OCI-LY7 (cell line): Measurements from ENCODE around the gene TGFBR1. TPM values are rescaled to one million over a fixed set of nuclear protein-coding genes. Genes with fewer than 3 reads are reported as not detected.

ENCODE experiments used
- BruUV-seq: library from RNA; stranded (reverse); fragments of 400-500 nt; replicated peaks from 2 replicates; lab custom pipeline; 2021; lab: Mats Ljungman, UMichigan
- CTCF ChIA-PET: fragments of 300-600 bp; sonication (Branson Sonifier 250); formaldehyde crosslinking; loops from one replicate; lab custom pipeline; 2022; ENCODE audit warnings: antibody characterized with exemption; ENCODE audit not compliant: unreplicated experiment; lab: Charles Lee
- POLR2A ChIA-PET: fragments of 300-600 bp; sonication (Branson Sonifier 250); formaldehyde crosslinking; loops from one replicate; lab custom pipeline; 2022; ENCODE audit warnings: antibody characterized with exemption; lab: Charles Lee
- DNase-seq: peaks from one replicate; pipeline ENCODE4 v3.0.0-alpha.2; 2015; ENCODE audit warnings: low spot score
- H2AFZ ChIP-seq: fragments of 200-600 bp; sonication (generic), shearing (Covaris generic); 2 replicates; pipeline ENCODE4 v1.6.1; 2014; ENCODE audit warnings: mild to moderate bottlenecking, antibody characterized with exemption, low read length, moderate library complexity
- H3K27ac ChIP-seq: fragments of 200-600 bp; sonication (generic); 2 replicates; pipeline ENCODE4 v1.5.1; 2014; ENCODE audit warnings: mixed run types, low read depth, mild to moderate bottlenecking, moderate library complexity, low read length, inconsistent platforms; ENCODE audit not compliant: poor library complexity, severe bottlenecking
- H3K36me3 ChIP-seq: fragments of 200-600 bp; sonication (generic); 2 replicates; pipeline ENCODE4 v1.6.1; 2014; ENCODE audit warnings: mild to moderate bottlenecking, antibody characterized with exemption, low read length, moderate library complexity, mixed read lengths; ENCODE audit not compliant: insufficient read depth
- H3K4me1 ChIP-seq: fragments of 200-600 bp; sonication (generic); 2 replicates; pipeline ENCODE4 v1.5.1; 2014; ENCODE audit warnings: mild to moderate bottlenecking, low read length; ENCODE audit not compliant: insufficient read depth, poor library complexity, severe bottlenecking
- H3K4me2 ChIP-seq: fragments of 200-600 bp; sonication (generic); 2 replicates; pipeline ENCODE4 v1.6.1; 2014; ENCODE audit warnings: mild to moderate bottlenecking, low read length
- H3K4me3 ChIP-seq: fragments of 200-600 bp; sonication (generic); 2 replicates; pipeline ENCODE4 v1.5.1; 2014; ENCODE audit warnings: mild to moderate bottlenecking, low read depth, low read length; ENCODE audit not compliant: poor library complexity, severe bottlenecking
- H3K79me2 ChIP-seq: fragments of 200-600 bp; sonication (generic); 2 replicates; pipeline ENCODE4 v1.6.1; 2016; ENCODE audit warnings: low read depth, mild to moderate bottlenecking, low read length, moderate library complexity, mixed read lengths; ENCODE audit not compliant: insufficient read depth
- H3K9me2 ChIP-seq: fragments of 200-600 bp; sonication (generic); 2 replicates; pipeline ENCODE4 v1.6.1; 2016; ENCODE audit warnings: mild to moderate bottlenecking, low read length, mixed read lengths; ENCODE audit not compliant: insufficient read depth
- H3K9me3 ChIP-seq: fragments of 200-600 bp; sonication (generic); 2 replicates; pipeline ENCODE4 v1.6.1; 2014; ENCODE audit warnings: mild to moderate bottlenecking, mixed run types, low read length, mixed read lengths
- H4K20me1 ChIP-seq: fragments of 200-600 bp; sonication (generic); 2 replicates; pipeline ENCODE4 v1.6.1; 2014; ENCODE audit warnings: mild to moderate bottlenecking, antibody characterized with exemption, low read length, moderate library complexity, mixed read lengths; ENCODE audit not compliant: insufficient read depth
- EZH2phosphoT487 ChIP-seq: fragments of 200-600 bp; sonication (generic); IDR thresholded peaks from 2 replicates; pipeline ENCODE4 v1.6.1; 2018; ENCODE audit warnings: low read depth, borderline replicate concordance, mild to moderate bottlenecking, mixed run types, antibody characterized with exemption, low read length, moderate library complexity, mixed read lengths
- intact Hi-C: fragments of 100-400 bp; cut with micrococcal nuclease; formaldehyde crosslinking; loops from one replicate; pipeline ENCODE4 v1.10.0; 2022; ENCODE audit not compliant: unreplicated experiment
- total RNA-seq, 2 experiments: library from RNA; depleted of rRNA in 1 of 2; stranded (reverse); fragments of >200 nt in 1 of 2; shearing (Covaris generic) in 1 of 2; gene quantifications; 2 replicates each; pipeline ENCODE4 v1.2.3, GENCODE V29; 2014 to 2022
- TF ChIP-seq, protein P1 (sequence below): fragments of 200-600 bp; sonication (generic); conservative IDR thresholded peaks from 2 replicates; pipeline ENCODE4 v1.5.1; 2014; ENCODE audit warnings: mild to moderate bottlenecking, antibody characterized with exemption, low read length, moderate library complexity, mixed read lengths

Gene TGFBR1
- total RNA-seq, 2 experiments from 2014 or later = 13.6 to 36.7 TPM

DNA sequence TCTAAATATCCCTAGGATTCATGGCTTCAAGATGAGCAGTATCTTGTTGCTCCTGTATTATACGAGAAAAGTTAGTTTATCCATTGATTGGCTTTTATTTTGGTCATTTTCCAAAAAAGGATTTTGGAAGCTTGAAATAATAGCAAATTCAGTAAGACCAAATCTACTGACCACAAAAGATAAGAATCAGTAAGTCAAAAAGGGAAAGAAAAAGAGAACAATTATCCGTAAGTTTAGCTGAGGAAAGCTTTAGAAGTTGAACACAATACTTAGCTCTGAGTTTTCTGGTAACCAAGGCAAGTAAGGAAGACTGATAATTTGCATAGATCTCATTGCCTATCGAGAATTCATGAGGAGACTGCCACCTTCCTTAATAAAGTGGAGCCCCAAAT lies 9.1 kb downstream of the TGFBR1 start:
- POLR2A ChIA-PET = interaction anchor here (0.6 to 2.6 kb wide), 8 partner anchors 8 to 1220 kb away, joined by 3 to 16 read pairs (median 4); partner anchors contain the start of gene TGFBR1
- peaks cover 94% of the 10 kb centered on the region for H3K4me1 ChIP-seq
- intact Hi-C loops = loop anchor here (10.0 kb wide), 1 partner anchor 981 kb away; the partner anchor contains the start of genes ERP44 and INVS
- peaks cover 96% of the 10 kb centered on the region for H3K79me2 ChIP-seq
- H3K4me2 ChIP-seq = peak overlapping the region; percentile 72
- CTCF ChIA-PET = no interaction called here
- peak overlapping the region; percentile 77 for H3K27ac ChIP-seq
- H3K4me3 ChIP-seq = no peak overlapping the region
- H2AFZ ChIP-seq = no peak overlapping the region
- TF ChIP-seq, protein P1, sequence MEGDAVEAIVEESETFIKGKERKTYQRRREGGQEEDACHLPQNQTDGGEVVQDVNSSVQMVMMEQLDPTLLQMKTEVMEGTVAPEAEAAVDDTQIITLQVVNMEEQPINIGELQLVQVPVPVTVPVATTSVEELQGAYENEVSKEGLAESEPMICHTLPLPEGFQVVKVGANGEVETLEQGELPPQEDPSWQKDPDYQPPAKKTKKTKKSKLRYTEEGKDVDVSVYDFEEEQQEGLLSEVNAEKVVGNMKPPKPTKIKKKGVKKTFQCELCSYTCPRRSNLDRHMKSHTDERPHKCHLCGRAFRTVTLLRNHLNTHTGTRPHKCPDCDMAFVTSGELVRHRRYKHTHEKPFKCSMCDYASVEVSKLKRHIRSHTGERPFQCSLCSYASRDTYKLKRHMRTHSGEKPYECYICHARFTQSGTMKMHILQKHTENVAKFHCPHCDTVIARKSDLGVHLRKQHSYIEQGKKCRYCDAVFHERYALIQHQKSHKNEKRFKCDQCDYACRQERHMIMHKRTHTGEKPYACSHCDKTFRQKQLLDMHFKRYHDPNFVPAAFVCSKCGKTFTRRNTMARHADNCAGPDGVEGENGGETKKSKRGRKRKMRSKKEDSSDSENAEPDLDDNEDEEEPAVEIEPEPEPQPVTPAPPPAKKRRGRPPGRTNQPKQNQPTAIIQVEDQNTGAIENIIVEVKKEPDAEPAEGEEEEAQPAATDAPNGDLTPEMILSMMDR = no peak
- no peak for TF ChIP-seq EZH2phosphoT487
- no TSS peak for BruUV-seq
- H3K9me3 ChIP-seq = peaks cover 6% of the 10 kb centered on the region; the same call in 1 of the 2 replicates
- H4K20me1 ChIP-seq = no peaks in the 10 kb centered on the region
- DNase-seq = no peak
- peaks cover 26% of the 10 kb centered on the region; the same call in 1 of the 2 replicates for H3K36me3 ChIP-seq
- no peaks in the 10 kb centered on the region for H3K9me2 ChIP-seq

DNA sequence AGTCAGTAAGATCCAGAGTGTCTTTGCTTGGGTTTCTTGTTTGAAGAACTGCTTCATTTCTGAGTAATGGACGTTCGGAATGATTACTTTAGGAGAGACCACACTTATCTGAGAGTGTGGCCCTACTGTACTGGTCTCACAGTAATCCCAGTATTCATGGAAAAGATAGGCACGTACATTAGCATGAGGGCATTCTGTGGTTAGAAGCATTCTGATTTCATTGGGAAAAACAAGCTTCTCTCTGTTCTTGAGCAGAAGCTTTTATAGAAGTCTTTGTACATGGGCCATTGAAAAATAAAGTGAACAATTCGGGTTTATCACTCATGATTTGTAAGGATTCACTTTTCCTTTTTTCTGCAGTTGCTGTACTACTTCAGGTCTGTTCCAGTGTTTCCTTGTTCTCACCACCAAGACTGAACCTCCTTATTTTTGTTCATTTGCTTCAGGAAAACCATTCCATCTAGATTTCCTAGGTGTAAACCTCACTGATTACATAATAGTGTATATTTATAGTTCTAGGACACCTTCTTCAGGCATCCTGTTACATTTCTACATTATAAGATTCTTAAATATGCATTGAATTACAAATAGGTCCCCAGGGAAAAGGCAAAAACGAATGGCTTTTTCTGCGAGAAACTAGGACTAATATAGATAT lies 10.1 kb downstream of the TGFBR1 start:
- Histone ChIP-seq H3K36me3 (peaks cover 24% of the 10 kb centered on the region; the same call in 1 of the 2 replicates), H3K9me3 (peaks cover 6% of the 10 kb centered on the region; the same call in 1 of the 2 replicates), H4K20me1 (no peaks in the 10 kb centered on the region), H2AFZ (no peak overlapping the region), H3K4me2 (peak overlapping the region; percentile 72; the same call in 1 of the 2 replicates), H3K79me2 (peaks cover 87% of the 10 kb centered on the region), H3K27ac (peak overlapping the region; percentile 5), H3K4me1 (peaks cover 94% of the 10 kb centered on the region), H3K9me2 (no peaks in the 10 kb centered on the region), H3K4me3 (no peak overlapping the region)
- no TSS peak for BruUV-seq
- TF ChIP-seq EZH2phosphoT487 = no peak
- TF ChIP-seq, protein P1 = no peak
- ChIA-PET POLR2A (interaction anchor here (0.6 to 2.6 kb wide), 4 partner anchors 11 to 47 kb away, joined by 3 to 16 read pairs (median 4); partner anchors contain the start of gene TGFBR1), CTCF (no interaction called here)
- DNase-seq = no peak
- intact Hi-C loops = loop anchor here (10.0 kb wide), 1 partner anchor 980 kb away; the partner anchor contains the start of genes ERP44 and INVS
